ENCODE data around the gene ISCA2.

DNA sequence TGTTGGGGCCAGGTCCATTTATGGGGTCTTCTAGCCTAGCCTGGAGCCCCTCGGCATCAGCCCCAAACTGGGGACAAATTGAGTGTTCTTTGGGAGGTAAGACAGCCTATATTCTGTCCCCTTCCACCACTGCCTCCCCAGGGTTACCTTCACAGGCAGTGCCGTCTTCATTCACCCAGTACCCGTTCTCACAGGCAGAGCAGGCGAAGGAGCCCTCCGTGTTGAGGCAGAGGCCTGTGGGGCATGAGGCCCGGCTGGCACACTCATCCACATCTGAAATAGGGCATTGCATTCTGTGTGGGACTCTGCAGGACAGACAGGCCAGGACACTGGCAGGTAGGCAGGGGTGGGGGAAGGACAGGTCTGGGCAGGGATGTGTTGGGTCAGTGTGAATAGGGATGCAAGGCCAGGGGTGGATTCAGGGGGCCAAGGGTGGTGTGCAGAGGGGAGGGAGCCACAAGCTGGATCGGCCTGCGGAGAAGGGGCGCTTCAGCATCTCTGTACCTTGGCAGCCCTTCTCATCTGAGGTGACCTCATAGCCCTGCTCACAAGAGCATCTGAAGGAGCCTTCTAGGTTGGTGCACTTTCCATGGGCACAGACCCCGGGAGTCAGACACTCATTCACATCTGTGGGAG is 16.1 kb downstream of the ISCA2 start:
- TF ChIP-seq, protein P1, sequence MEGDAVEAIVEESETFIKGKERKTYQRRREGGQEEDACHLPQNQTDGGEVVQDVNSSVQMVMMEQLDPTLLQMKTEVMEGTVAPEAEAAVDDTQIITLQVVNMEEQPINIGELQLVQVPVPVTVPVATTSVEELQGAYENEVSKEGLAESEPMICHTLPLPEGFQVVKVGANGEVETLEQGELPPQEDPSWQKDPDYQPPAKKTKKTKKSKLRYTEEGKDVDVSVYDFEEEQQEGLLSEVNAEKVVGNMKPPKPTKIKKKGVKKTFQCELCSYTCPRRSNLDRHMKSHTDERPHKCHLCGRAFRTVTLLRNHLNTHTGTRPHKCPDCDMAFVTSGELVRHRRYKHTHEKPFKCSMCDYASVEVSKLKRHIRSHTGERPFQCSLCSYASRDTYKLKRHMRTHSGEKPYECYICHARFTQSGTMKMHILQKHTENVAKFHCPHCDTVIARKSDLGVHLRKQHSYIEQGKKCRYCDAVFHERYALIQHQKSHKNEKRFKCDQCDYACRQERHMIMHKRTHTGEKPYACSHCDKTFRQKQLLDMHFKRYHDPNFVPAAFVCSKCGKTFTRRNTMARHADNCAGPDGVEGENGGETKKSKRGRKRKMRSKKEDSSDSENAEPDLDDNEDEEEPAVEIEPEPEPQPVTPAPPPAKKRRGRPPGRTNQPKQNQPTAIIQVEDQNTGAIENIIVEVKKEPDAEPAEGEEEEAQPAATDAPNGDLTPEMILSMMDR (IDR thresholded peaks at IDR 0.05; ENCODE audit: low read length), result no peak
- no peak for TF ChIP-seq EZH2 (optimal IDR thresholded peaks at IDR 0.05; ENCODE audit: low read depth, low read length)
